Erythroblast (primary cell): ENCODE results near the gene SEZ6L2.
A peak's percentile ranks its signal among the peaks of the same experiment; 100 is the strongest.

Source experiments
- DNase-seq, 2 experiments: peaks; one replicate each; lab custom pipeline; 2025; lab: John Stamatoyannopoulos, UW
- GATA1 ChIP-seq: IDR thresholded peaks from 2 replicates; pipeline ENCODE4 v1.6.1; 2011; ENCODE audit warnings: low read depth, mild to moderate bottlenecking, control low read depth, low read length, moderate library complexity
- POLR2A ChIP-seq: IDR thresholded peaks from 2 replicates; pipeline ENCODE4 v1.6.1; 2011; ENCODE audit warnings: mild to moderate bottlenecking, low read length

Gene SEZ6L2

GRCh38 chr16:29864205-29864604 lies 35.1 kb downstream of the SEZ6L2 start:
- no peak for DNase-seq
- TF ChIP-seq GATA1 (no peak), POLR2A (no peak)

- TF ChIP-seq GATA1 (no peak), POLR2A (no peak)
- no peak for DNase-seq
Observed at GRCh38 chr16:29863669-29863984, 35.7 kb downstream of the SEZ6L2 start.

GRCh38 chr16:29862884-29863668 lies 36.3 kb downstream of the SEZ6L2 start, which contains the start of gene CDIPT:
Gene CDIPT (minus strand): TSS chr16:29863226. CDS start chr16:29862857, 369 bp downstream.
- peak; percentile 98 for DNase-seq
- TF ChIP-seq GATA1 (no peak), POLR2A (peak; percentile 43)

- TF ChIP-seq GATA1 (no peak), POLR2A (no peak)
- DNase-seq: peak in 1 of 2 experiments; percentile 69
Observed at GRCh38 chr16:29862383-29862883, 36.9 kb downstream of the SEZ6L2 start.

GRCh38 chr16:29860218-29860617 lies 39.1 kb downstream of the SEZ6L2 start:
- no peak for TF ChIP-seq POLR2A
- TF ChIP-seq GATA1: no peak
- DNase-seq: no peak

GRCh38 chr16:29858974-29859373 lies 40.4 kb downstream of the SEZ6L2 start:
- DNase-seq: no peak
- no peak for TF ChIP-seq GATA1
- no peak for TF ChIP-seq POLR2A

GRCh38 chr16:29858149-29858849 lies 41.1 kb downstream of the SEZ6L2 start:
- TF ChIP-seq GATA1 (no peak), POLR2A (no peak)
- no peak for DNase-seq

- DNase-seq: no peak
- no peak for TF ChIP-seq POLR2A
- TF ChIP-seq GATA1: no peak
Observed at GRCh38 chr16:29857133-29857760, 42.1 kb downstream of the SEZ6L2 start.

- DNase-seq: no peak
- TF ChIP-seq POLR2A (no peak), GATA1 (no peak)
Observed at GRCh38 chr16:29854520-29855100, 44.7 kb downstream of the SEZ6L2 start.

- DNase-seq: no peak
- TF ChIP-seq GATA1: no peak
- no peak for TF ChIP-seq POLR2A
Observed at GRCh38 chr16:29852654-29853053, 46.7 kb downstream of the SEZ6L2 start.

GRCh38 chr16:29850998-29851397 lies 48.4 kb downstream of the SEZ6L2 start:
- DNase-seq: no peak
- no peak for TF ChIP-seq POLR2A
- no peak for TF ChIP-seq GATA1

- no peak for DNase-seq
- TF ChIP-seq POLR2A (no peak), GATA1 (no peak)
Observed at GRCh38 chr16:29849505-29849904, 49.8 kb downstream of the SEZ6L2 start.

- TF ChIP-seq POLR2A: no peak
- TF ChIP-seq GATA1: no peak
- peak; percentile 71 to 83 for DNase-seq
Observed at GRCh38 chr16:29848420-29849297, 50.7 kb downstream of the SEZ6L2 start.
